PFSK-1 (cell line): Measurements from ENCODE around the gene FAM107A.

Experiments used
- POLR2AphosphoS5 ChIP-seq: IDR thresholded peaks from 2 replicates; pipeline ENCODE4 v1.6.1; 2012; ENCODE audit warnings: low read depth, mild to moderate bottlenecking, control low read depth, low read length, moderate library complexity
- TAF1 ChIP-seq: IDR thresholded peaks from 2 replicates; pipeline ENCODE4 v1.6.1; 2012; ENCODE audit warnings: low read length, control low read depth, borderline replicate concordance; ENCODE audit not compliant: insufficient read depth

- TF ChIP-seq TAF1: no peak
- TF ChIP-seq POLR2AphosphoS5: no peak
Observed at GRCh38 chr3:58563386-58564035, 13.7 kb downstream of the FAM107A start.
